ENCODE results near the gene EZH2. TPM values are rescaled to one million over a fixed set of nuclear protein-coding genes. Genes with fewer than 3 reads are reported as not detected.

EZH2 gene
- total RNA-seq, 4 donors from 2014 or later: 1.1 to 4.9 (median 2.2) TPM

- TF ChIP-seq CTCF (IDR thresholded peaks at IDR 0.05; ENCODE audit: low read depth): no peak
These were observed 93.9 kb downstream of the EZH2 start for GRCh38 chr7:148790131-148790726.

GRCh38 chr7:148789220-148789619, 94.9 kb downstream of the EZH2 start:
- no peak for TF ChIP-seq CTCF (IDR thresholded peaks at IDR 0.05; ENCODE audit: low read depth)

GRCh38 chr7:148787571-148788295, 96.4 kb downstream of the EZH2 start:
- no peak for TF ChIP-seq CTCF (IDR thresholded peaks at IDR 0.05; ENCODE audit: low read depth)

- TF ChIP-seq CTCF (IDR thresholded peaks at IDR 0.05; ENCODE audit: low read depth): no peak
These were observed 100.1 kb downstream of the EZH2 start for GRCh38 chr7:148783801-148784527.

GRCh38 chr7:148782757-148783456, 101.2 kb downstream of the EZH2 start:
- TF ChIP-seq CTCF (IDR thresholded peaks at IDR 0.05; ENCODE audit: low read depth): no peak

- no peak for TF ChIP-seq CTCF (IDR thresholded peaks at IDR 0.05; ENCODE audit: low read depth)
These were observed 109.6 kb downstream of the EZH2 start for GRCh38 chr7:148774471-148774870.

- TF ChIP-seq CTCF (IDR thresholded peaks at IDR 0.05; ENCODE audit: low read depth): no peak
These were observed 110.8 kb downstream of the EZH2 start for GRCh38 chr7:148773334-148773733.

Measured in subcutaneous adipose tissue (tissue), 4 donors.